Measurements from ENCODE around the gene STX1A. TPM values are rescaled to one million over a fixed set of nuclear protein-coding genes. Genes with fewer than 3 reads are reported as not detected.

STX1A gene
- total RNA-seq: 1 to 10 TPM; 2.6 TPM

GRCh38 chr7:73718905-73719805, at the start of gene STX1A:
STX1A (minus strand) TSS chr7:73719669; CDS start chr7:73719631, 38 bp downstream.
- H3K27me3 ChIP-seq: no peaks in the 10 kb centered on the region
- TF ChIP-seq CTCF (IDR thresholded peaks at IDR 0.05): no peak
- no peak for DNase-seq (ENCODE audit: low spot score)
- H3K27ac ChIP-seq: peak within 1 kb of the TSS in 1 of 2 donors; percentile 57
- peaks cover 0 to 32% of the 10 kb centered on the region in 2 donors for H3K4me1 ChIP-seq
- no peaks in the 10 kb centered on the region for H3K9me3 ChIP-seq
- H3K36me3 ChIP-seq: no peaks in the 10 kb centered on the region
- H3K4me3 ChIP-seq: peak within 1 kb of the TSS; percentile 85 to 86

GRCh38 chr7:73768641-73769480, 49.4 kb upstream of the STX1A start:
- Histone ChIP-seq H3K9me3 (no peaks in the 10 kb centered on the region), H3K4me3 (no peak overlapping the region), H3K27me3 (peaks cover 0 to 11% of the 10 kb centered on the region in 2 donors), H3K27ac (no peak overlapping the region), H3K4me1 (peaks cover 0 to 19% of the 10 kb centered on the region in 2 donors), H3K36me3 (no peaks in the 10 kb centered on the region)
- no peak for DNase-seq (ENCODE audit: low spot score)
- no peak for TF ChIP-seq CTCF (IDR thresholded peaks at IDR 0.05)

- H3K27me3 ChIP-seq: peaks cover 0 to 11% of the 10 kb centered on the region in 2 donors
- no peak for DNase-seq (ENCODE audit: low spot score)
- H3K36me3 ChIP-seq: no peaks in the 10 kb centered on the region
- H3K4me1 ChIP-seq: peaks cover 0 to 19% of the 10 kb centered on the region in 2 donors
- TF ChIP-seq CTCF (IDR thresholded peaks at IDR 0.05): no peak
- H3K9me3 ChIP-seq: no peaks in the 10 kb centered on the region
- no peak overlapping the region for H3K4me3 ChIP-seq
- H3K27ac ChIP-seq: no peak overlapping the region
These were observed 47.2 kb upstream of the STX1A start for GRCh38 chr7:73766556-73767229.

GRCh38 chr7:73762659-73762999, 43.2 kb upstream of the STX1A start:
- Histone ChIP-seq H3K36me3 (no peaks in the 10 kb centered on the region), H3K27ac (no peak overlapping the region), H3K4me1 (no peaks in the 10 kb centered on the region), H3K9me3 (no peaks in the 10 kb centered on the region), H3K27me3 (no peaks in the 10 kb centered on the region), H3K4me3 (no peak overlapping the region)
- no peak for TF ChIP-seq CTCF (IDR thresholded peaks at IDR 0.05)
- DNase-seq (ENCODE audit: low spot score): no peak

- Histone ChIP-seq H3K27me3 (no peaks in the 10 kb centered on the region), H3K36me3 (no peaks in the 10 kb centered on the region), H3K4me1 (no peaks in the 10 kb centered on the region), H3K9me3 (no peaks in the 10 kb centered on the region), H3K4me3 (no peak overlapping the region), H3K27ac (no peak overlapping the region)
- DNase-seq (ENCODE audit: low spot score): no peak
- TF ChIP-seq CTCF (IDR thresholded peaks at IDR 0.05): no peak
These were observed 42.6 kb upstream of the STX1A start for GRCh38 chr7:73761854-73762658.

All from right atrium auricular region (tissue), 2 donors.